ENCODE results near the gene NNAT.

The NNAT gene

GRCh38 chr20:37564388-37565133, 43.5 kb downstream of the NNAT start:
- Histone ChIP-seq H3K4me3 (ENCODE audit: low read depth in 1 of 2, low read length in 2 of 2) (no peak overlapping the region), H3K9ac (ENCODE audit: low read length) (no peak overlapping the region), H3K27me3 (ENCODE audit: control insufficient read depth in 1 of 2, insufficient read depth in 2 of 2, low read length in 2 of 2) (peaks cover 16 to 31% of the 10 kb centered on the region in 2 donors)

GRCh38 chr20:37565134-37565811, 44.2 kb downstream of the NNAT start:
- Histone ChIP-seq H3K9ac (ENCODE audit: low read length) (no peak overlapping the region), H3K27me3 (ENCODE audit: control insufficient read depth in 1 of 2, insufficient read depth in 2 of 2, low read length in 2 of 2) (peaks cover 16 to 31% of the 10 kb centered on the region in 2 donors), H3K4me1 (ENCODE audit: insufficient read depth, low read length) (no peaks in the 10 kb centered on the region), H3K36me3 (ENCODE audit: insufficient read depth, low read length) (no peaks in the 10 kb centered on the region), H3K27ac (ENCODE audit: low read depth, low read length) (no peak overlapping the region), H3K4me3 (ENCODE audit: low read depth in 1 of 2, low read length in 2 of 2) (no peak overlapping the region), H3K9me3 (ENCODE audit: low read length) (no peaks in the 10 kb centered on the region)

More at GRCh38 chr20:37564388-37565133, 43.5 kb downstream of the NNAT start:
- H3K4me1 ChIP-seq (ENCODE audit: insufficient read depth, low read length): no peaks in the 10 kb centered on the region
- H3K27ac ChIP-seq (ENCODE audit: low read depth, low read length): no peak overlapping the region
- H3K36me3 ChIP-seq (ENCODE audit: insufficient read depth, low read length): no peaks in the 10 kb centered on the region
- no peaks in the 10 kb centered on the region for H3K9me3 ChIP-seq (ENCODE audit: low read length)

GRCh38 chr20:37566590-37567330, 45.7 kb downstream of the NNAT start:
- Histone ChIP-seq H3K4me3 (ENCODE audit: low read depth in 1 of 2, low read length in 2 of 2) (no peak overlapping the region), H3K27ac (ENCODE audit: low read depth, low read length) (no peak overlapping the region), H3K4me1 (ENCODE audit: insufficient read depth, low read length) (no peaks in the 10 kb centered on the region), H3K9ac (ENCODE audit: low read length) (no peak overlapping the region), H3K9me3 (ENCODE audit: low read length) (no peaks in the 10 kb centered on the region), H3K27me3 (ENCODE audit: control insufficient read depth in 1 of 2, insufficient read depth in 2 of 2, low read length in 2 of 2) (peaks cover 16 to 31% of the 10 kb centered on the region in 2 donors), H3K36me3 (ENCODE audit: insufficient read depth, low read length) (no peaks in the 10 kb centered on the region)

- no peak overlapping the region for H3K27ac ChIP-seq (ENCODE audit: low read depth, low read length)
- H3K36me3 ChIP-seq (ENCODE audit: insufficient read depth, low read length): no peaks in the 10 kb centered on the region
- no peaks in the 10 kb centered on the region for H3K4me1 ChIP-seq (ENCODE audit: insufficient read depth, low read length)
- no peaks in the 10 kb centered on the region for H3K9me3 ChIP-seq (ENCODE audit: low read length)
- no peak overlapping the region for H3K4me3 ChIP-seq (ENCODE audit: low read depth in 1 of 2, low read length in 2 of 2)
- H3K27me3 ChIP-seq (ENCODE audit: control insufficient read depth in 1 of 2, insufficient read depth in 2 of 2, low read length in 2 of 2): peaks cover 16 to 31% of the 10 kb centered on the region in 2 donors
- no peak overlapping the region for H3K9ac ChIP-seq (ENCODE audit: low read length)
Measured at GRCh38 chr20:37567331-37567665, 46.2 kb downstream of the NNAT start.

- Histone ChIP-seq H3K9ac (ENCODE audit: low read length) (no peak overlapping the region), H3K36me3 (ENCODE audit: insufficient read depth, low read length) (no peaks in the 10 kb centered on the region), H3K4me1 (ENCODE audit: insufficient read depth, low read length) (no peaks in the 10 kb centered on the region), H3K27ac (ENCODE audit: low read depth, low read length) (no peak overlapping the region), H3K27me3 (ENCODE audit: control insufficient read depth in 1 of 2, insufficient read depth in 2 of 2, low read length in 2 of 2) (peaks cover 16 to 30% of the 10 kb centered on the region in 2 donors), H3K4me3 (ENCODE audit: low read depth in 1 of 2, low read length in 2 of 2) (no peak overlapping the region), H3K9me3 (ENCODE audit: low read length) (no peaks in the 10 kb centered on the region)
Measured at GRCh38 chr20:37567671-37568588, 46.9 kb downstream of the NNAT start.

GRCh38 chr20:37570419-37570818, 49.4 kb downstream of the NNAT start:
- no peak overlapping the region for H3K27ac ChIP-seq (ENCODE audit: low read depth, low read length)
- no peaks in the 10 kb centered on the region for H3K9me3 ChIP-seq (ENCODE audit: low read length)
- no peak overlapping the region for H3K4me3 ChIP-seq (ENCODE audit: low read depth in 1 of 2, low read length in 2 of 2)
- no peaks in the 10 kb centered on the region for H3K4me1 ChIP-seq (ENCODE audit: insufficient read depth, low read length)
- no peak overlapping the region for H3K9ac ChIP-seq (ENCODE audit: low read length)
- peaks cover under 1 to 10% of the 10 kb centered on the region in 2 donors for H3K27me3 ChIP-seq (ENCODE audit: control insufficient read depth in 1 of 2, insufficient read depth in 2 of 2, low read length in 2 of 2)
- H3K36me3 ChIP-seq (ENCODE audit: insufficient read depth, low read length): no peaks in the 10 kb centered on the region

DNA sequence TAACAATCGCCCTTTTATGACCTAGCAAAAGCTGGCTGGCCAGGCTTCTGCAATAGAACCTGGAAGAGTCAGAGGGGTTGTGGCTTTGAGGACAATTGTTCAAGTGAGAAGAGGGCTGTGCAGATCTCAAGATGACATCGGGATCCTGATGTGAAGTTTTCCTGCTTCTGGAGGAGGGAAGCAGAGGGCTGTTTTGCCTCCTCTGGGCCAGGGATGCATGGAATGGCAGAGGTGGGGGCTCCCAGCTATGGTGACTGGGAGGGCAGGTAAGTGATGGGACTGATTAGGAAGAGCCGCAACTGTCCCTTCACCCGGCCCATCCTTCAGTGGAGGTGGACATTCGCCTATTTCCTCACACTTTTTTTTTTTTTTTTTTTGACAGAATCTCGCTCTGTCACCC, 50.0 kb downstream of the NNAT start:
- H3K36me3 ChIP-seq (ENCODE audit: insufficient read depth, low read length): no peaks in the 10 kb centered on the region
- H3K9me3 ChIP-seq (ENCODE audit: low read length): no peaks in the 10 kb centered on the region
- no peak overlapping the region for H3K9ac ChIP-seq (ENCODE audit: low read length)
- peaks cover 0 to 10% of the 10 kb centered on the region in 2 donors for H3K27me3 ChIP-seq (ENCODE audit: control insufficient read depth in 1 of 2, insufficient read depth in 2 of 2, low read length in 2 of 2)
- H3K27ac ChIP-seq (ENCODE audit: low read depth, low read length): no peak overlapping the region
- H3K4me3 ChIP-seq (ENCODE audit: low read depth in 1 of 2, low read length in 2 of 2): no peak overlapping the region
- H3K4me1 ChIP-seq (ENCODE audit: insufficient read depth, low read length): no peaks in the 10 kb centered on the region
